ENCODE results near the gene RPRD1B. TPM values are rescaled to one million over a fixed set of nuclear protein-coding genes. Genes with fewer than 3 reads are reported as not detected.

The RPRD1B gene
- total and polyA plus RNA-seq, 5 experiments from 2014 or later, result 2.9 to 48.1 (median 4.9) TPM

DNA sequence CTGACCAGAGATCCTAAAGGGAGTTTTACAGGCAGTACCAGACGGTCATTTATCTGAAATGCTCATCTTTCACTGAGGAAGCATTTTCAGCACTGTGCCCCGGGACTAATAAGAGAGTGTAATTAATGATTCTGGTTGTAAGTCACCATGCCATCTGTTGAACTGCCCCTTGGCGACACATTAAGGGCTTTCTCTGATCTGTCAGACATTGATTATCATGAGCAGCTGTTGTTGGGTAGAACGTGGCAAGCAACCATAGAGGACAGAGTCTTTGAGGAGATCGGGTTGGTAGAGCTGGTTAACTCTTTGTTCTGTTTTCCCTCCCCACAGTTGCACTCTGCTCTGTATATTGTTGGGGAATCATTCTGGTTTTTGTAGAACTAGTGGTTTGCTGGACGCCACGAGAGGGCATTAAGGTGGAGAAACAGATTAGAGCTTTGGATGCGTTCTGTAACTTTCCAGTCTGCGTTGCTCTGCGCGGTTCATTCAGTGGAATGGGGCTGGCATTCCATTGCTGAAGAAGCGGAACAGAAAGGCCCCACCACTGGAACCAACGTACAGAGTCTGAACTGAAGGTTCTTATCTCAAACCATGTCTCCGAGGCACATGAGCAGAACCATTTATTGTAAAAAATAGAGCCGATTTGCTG is 34.3 kb downstream of the RPRD1B start:
- no peak overlapping the region for H3K27ac Mint-ChIP-seq
- H3K4me1 Mint-ChIP-seq, result peaks cover 0 to 17% (median 7%) of the 10 kb centered on the region in 4 donors
- DNase-seq, result no peak
- H3K4me3 Mint-ChIP-seq, result no peak overlapping the region
- POLR2A ChIA-PET, result interaction anchor here (0.5 kb wide), 1 partner anchor 24 kb away, joined by 3 read pairs; no protein-coding TSS in a partner anchor
- H3K27me3 Mint-ChIP-seq, result no peaks in the 10 kb centered on the region
- peaks cover 37 to 75% (median 60%) of the 10 kb centered on the region in 3 donors for H3K36me3 Mint-ChIP-seq
- no peaks in the 10 kb centered on the region for H3K9me3 Mint-ChIP-seq
- ATAC-seq, result no peak

- Mint-ChIP-seq H3K9me3 (no peaks in the 10 kb centered on the region), H3K4me1 (peaks cover 22 to 34% (median 29%) of the 10 kb centered on the region in 4 donors), H3K36me3 (peaks cover 32 to 93% (median 40%) of the 10 kb centered on the region in 3 donors), H3K27me3 (no peaks in the 10 kb centered on the region), H3K27ac (peak overlapping the region in 3 of 10 donors; percentile 43 to 77 (median 65)), H3K4me3 (no peak overlapping the region)
- POLR2A ChIA-PET, result no interaction called here
- no peak for DNase-seq
- ATAC-seq, result no peak
Observed at GRCh38 chr20:38072898-38073297, 39.4 kb downstream of the RPRD1B start.

DNA sequence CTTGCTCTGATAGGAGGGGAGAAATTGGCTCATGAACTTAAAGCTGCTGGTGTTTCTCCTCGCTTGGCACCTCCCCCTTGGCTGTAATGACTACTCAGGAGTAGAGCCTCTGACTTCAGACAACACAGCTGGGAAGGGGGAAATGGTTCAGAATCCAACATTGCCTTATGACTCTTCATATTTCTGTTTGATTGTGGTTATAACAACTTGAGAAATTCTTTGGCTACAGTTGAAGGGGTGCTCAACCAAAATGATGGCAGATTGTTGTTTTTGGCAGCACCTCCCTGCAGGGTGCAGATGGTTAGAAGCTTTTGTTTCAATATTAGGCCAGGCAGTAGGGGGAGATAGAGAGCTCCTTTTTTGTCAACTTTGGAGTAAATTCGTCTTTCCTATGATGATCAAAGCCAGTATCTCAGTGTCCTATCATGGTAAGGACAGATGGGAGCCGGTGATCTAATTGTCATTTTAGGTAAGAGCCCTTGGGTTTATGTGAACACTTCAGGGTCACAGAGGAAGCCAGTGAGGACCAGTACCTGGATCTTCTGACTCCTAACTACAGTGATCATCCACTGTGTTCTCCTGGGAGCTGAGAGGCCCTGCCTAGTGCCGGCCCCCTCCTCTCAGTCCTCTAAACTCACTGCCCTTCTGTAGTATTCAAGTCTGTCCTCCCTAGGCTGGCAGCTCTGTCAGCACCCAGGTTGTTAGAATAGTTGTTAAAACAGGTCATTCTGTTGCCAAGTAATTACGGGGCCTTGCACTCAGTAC is 39.9 kb downstream of the RPRD1B start:
- ATAC-seq (peak; percentile 50 to 57), DNase-seq (peak in 4 of 10 donors; percentile 5 to 33 (median 18))
- Mint-ChIP-seq H3K4me1 (peaks cover 22 to 34% (median 30%) of the 10 kb centered on the region in 4 donors), H3K36me3 (peaks cover 37 to 92% (median 41%) of the 10 kb centered on the region in 3 donors), H3K27me3 (no peaks in the 10 kb centered on the region), H3K4me3 (no peak overlapping the region), H3K9me3 (no peaks in the 10 kb centered on the region), H3K27ac (peak overlapping the region in 7 of 10 donors; percentile 6 to 77 (median 43))
- POLR2A ChIA-PET, result no interaction called here

GRCh38 chr20:38075161-38075998 is 41.8 kb downstream of the RPRD1B start:
- POLR2A ChIA-PET, result no interaction called here

GRCh38 chr20:38076548-38076947 is 43.0 kb downstream of the RPRD1B start:
- POLR2A ChIA-PET, result no interaction called here
- Mint-ChIP-seq H3K27ac (peak overlapping the region in 3 of 10 donors; percentile 9 to 50 (median 18)), H3K27me3 (no peaks in the 10 kb centered on the region), H3K4me3 (no peak overlapping the region), H3K36me3 (peaks cover 20 to 92% (median 33%) of the 10 kb centered on the region in 3 donors), H3K4me1 (peaks cover 32 to 54% (median 37%) of the 10 kb centered on the region in 4 donors), H3K9me3 (peaks cover 0 to 5% (median 0%) of the 10 kb centered on the region in 9 donors)
- no peak for ATAC-seq
- no peak for DNase-seq

More at GRCh38 chr20:38075161-38075998, 41.8 kb downstream of the RPRD1B start:
- Mint-ChIP-seq H3K27ac (peak overlapping the region in 4 of 10 donors; percentile 7 to 41 (median 22)), H3K4me3 (no peak overlapping the region), H3K4me1 (peaks cover 25 to 43% (median 30%) of the 10 kb centered on the region in 4 donors), H3K27me3 (no peaks in the 10 kb centered on the region), H3K9me3 (peaks cover 0 to 5% (median 0%) of the 10 kb centered on the region in 9 donors), H3K36me3 (peaks cover 30 to 92% (median 45%) of the 10 kb centered on the region in 3 donors)
- DNase-seq, result no peak
- no peak for ATAC-seq

DNA sequence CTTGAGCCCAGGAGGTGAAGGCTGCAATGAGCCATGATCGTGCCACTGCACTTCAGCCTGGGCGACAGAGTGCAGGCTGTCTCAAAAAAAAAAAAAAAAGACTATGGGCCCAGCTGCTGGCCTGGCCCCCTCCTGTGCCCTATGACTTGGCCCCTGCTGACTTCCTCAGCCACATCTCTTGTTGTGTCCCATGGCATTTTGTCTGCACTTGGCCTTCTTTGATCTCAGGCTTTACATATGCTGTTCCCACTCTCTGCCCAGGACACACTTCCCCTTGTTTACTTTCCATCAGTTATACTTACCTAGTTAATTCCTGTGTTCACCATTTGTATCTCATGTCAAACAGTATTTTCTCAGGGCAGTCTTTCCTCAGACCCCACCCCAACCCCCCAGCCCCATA is 44.5 kb downstream of the RPRD1B start:
- peaks cover 0 to 5% (median 0%) of the 10 kb centered on the region in 9 donors for H3K9me3 Mint-ChIP-seq
- POLR2A ChIA-PET, result no interaction called here
- H3K27ac Mint-ChIP-seq, result peak overlapping the region in 1 of 10 donors; percentile 27
- no peak overlapping the region for H3K4me3 Mint-ChIP-seq
- H3K27me3 Mint-ChIP-seq, result no peaks in the 10 kb centered on the region
- ATAC-seq (no peak), DNase-seq (no peak)
- H3K4me1 Mint-ChIP-seq, result peaks cover 30 to 51% (median 38%) of the 10 kb centered on the region in 4 donors
- H3K36me3 Mint-ChIP-seq, result peaks cover 20 to 91% (median 28%) of the 10 kb centered on the region in 3 donors

- Mint-ChIP-seq H3K27me3 (no peaks in the 10 kb centered on the region), H3K9me3 (peaks cover 0 to 5% (median 0%) of the 10 kb centered on the region in 9 donors), H3K27ac (no peak overlapping the region), H3K4me1 (peaks cover 21 to 39% (median 33%) of the 10 kb centered on the region in 4 donors), H3K4me3 (no peak overlapping the region), H3K36me3 (peaks cover 20 to 93% (median 32%) of the 10 kb centered on the region in 3 donors)
- POLR2A ChIA-PET, result no interaction called here
- no peak for ATAC-seq
- DNase-seq, result no peak
Observed at GRCh38 chr20:38079353-38079752, 45.8 kb downstream of the RPRD1B start.

DNA sequence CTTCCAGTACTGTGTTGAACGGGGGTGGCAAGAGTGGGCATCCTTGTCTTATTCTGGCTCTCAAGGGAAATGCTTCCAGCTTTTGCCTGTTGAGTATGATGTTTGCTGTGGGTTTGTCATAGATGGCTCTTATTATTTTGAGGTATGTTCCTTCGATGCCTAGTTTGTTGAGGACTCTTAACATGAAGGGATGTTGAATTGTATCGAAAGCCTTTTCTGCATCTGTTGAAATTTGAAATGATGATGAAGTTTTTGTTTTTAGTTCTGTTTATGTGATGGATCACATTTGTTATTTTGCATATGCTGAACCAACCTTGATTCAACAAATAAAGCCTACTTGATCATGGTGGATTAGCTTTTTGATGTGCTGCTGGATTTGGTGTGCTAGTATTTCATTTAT is 48.0 kb downstream of the RPRD1B start:
- H3K36me3 Mint-ChIP-seq, result peaks cover 20 to 95% (median 34%) of the 10 kb centered on the region in 3 donors
- POLR2A ChIA-PET, result interaction anchor here (0.6 kb wide), 1 partner anchor 33 kb away, joined by 6 read pairs; no protein-coding TSS in a partner anchor
- peaks cover 21 to 31% (median 27%) of the 10 kb centered on the region in 4 donors for H3K4me1 Mint-ChIP-seq
- peak overlapping the region in 4 of 10 donors; percentile 3 to 65 (median 32) for H3K27ac Mint-ChIP-seq
- no peak for DNase-seq
- H3K27me3 Mint-ChIP-seq, result no peaks in the 10 kb centered on the region
- H3K9me3 Mint-ChIP-seq, result peaks cover 0 to 5% (median 0%) of the 10 kb centered on the region in 9 donors
- H3K4me3 Mint-ChIP-seq, result no peak overlapping the region
- ATAC-seq, result no peak

DNA sequence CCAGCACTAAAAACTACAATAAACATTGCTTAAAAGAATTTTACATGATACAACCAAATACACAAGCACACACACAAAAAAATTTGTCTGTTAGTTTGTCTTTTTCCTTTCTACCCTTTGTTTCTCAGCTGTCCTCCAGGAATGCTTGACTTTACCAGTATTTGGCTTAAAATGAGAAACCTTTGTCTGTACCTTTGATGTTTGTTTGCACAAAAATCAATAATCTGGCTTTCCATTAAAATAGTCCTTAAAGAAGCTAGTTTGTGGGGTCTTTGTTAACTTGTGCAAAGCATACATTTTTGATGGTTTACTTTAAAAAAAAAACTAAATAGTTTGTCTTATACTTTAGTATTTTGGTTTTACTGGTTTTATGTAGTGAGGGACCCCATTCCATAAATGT is 49.3 kb downstream of the RPRD1B start:
- H3K4me3 Mint-ChIP-seq, result no peak overlapping the region
- H3K27ac Mint-ChIP-seq, result no peak overlapping the region
- H3K36me3 Mint-ChIP-seq, result peaks cover 13 to 97% (median 38%) of the 10 kb centered on the region in 3 donors
- peaks cover 0 to 5% (median 0%) of the 10 kb centered on the region in 9 donors for H3K9me3 Mint-ChIP-seq
- no peak for DNase-seq
- peaks cover 17 to 25% (median 23%) of the 10 kb centered on the region in 4 donors for H3K4me1 Mint-ChIP-seq
- POLR2A ChIA-PET, result no interaction called here
- no peaks in the 10 kb centered on the region for H3K27me3 Mint-ChIP-seq
- ATAC-seq, result no peak

DNA sequence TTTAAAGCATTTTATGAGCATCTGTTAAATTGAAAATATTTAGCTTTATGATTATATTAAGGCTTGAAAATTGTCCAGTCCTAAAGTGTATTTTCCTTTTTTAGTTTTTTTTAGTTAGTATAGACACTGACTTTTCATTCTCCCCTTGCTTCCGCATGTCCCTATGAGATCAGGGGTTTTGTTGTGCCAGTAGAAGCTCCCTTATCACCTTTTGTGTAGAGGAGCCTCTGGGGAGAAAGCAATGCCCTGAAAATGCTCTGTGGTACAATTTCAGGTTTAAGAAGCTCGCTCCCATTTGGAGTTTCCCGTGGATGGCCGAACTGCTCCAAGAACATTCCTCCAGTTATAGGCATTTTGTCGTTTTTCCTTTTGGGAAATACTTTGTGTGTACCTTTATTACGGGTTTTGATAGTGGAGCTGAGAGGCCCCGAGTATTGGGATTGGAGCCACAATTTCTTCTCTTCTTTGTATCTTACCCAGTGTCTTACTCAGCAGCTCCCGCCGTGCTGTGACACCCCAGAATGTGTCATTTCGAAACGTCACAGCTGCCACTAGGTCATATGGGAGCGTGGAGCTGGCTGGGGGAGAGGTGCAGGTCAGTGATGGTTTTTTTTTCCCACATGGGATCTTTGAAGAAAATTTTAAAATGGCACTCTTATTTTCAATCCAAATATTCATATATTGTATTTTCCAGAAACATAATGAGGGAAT is 49.9 kb downstream of the RPRD1B start:
- peaks cover 14 to 25% (median 23%) of the 10 kb centered on the region in 4 donors for H3K4me1 Mint-ChIP-seq
- no peak for DNase-seq
- POLR2A ChIA-PET, result no interaction called here
- peaks cover 0 to 5% (median 0%) of the 10 kb centered on the region in 9 donors for H3K9me3 Mint-ChIP-seq
- no peaks in the 10 kb centered on the region for H3K27me3 Mint-ChIP-seq
- peaks cover 8 to 97% (median 39%) of the 10 kb centered on the region in 3 donors for H3K36me3 Mint-ChIP-seq
- no peak for ATAC-seq
- peak overlapping the region in 1 of 10 donors; percentile 15 for H3K27ac Mint-ChIP-seq
- H3K4me3 Mint-ChIP-seq, result no peak overlapping the region

DNA sequence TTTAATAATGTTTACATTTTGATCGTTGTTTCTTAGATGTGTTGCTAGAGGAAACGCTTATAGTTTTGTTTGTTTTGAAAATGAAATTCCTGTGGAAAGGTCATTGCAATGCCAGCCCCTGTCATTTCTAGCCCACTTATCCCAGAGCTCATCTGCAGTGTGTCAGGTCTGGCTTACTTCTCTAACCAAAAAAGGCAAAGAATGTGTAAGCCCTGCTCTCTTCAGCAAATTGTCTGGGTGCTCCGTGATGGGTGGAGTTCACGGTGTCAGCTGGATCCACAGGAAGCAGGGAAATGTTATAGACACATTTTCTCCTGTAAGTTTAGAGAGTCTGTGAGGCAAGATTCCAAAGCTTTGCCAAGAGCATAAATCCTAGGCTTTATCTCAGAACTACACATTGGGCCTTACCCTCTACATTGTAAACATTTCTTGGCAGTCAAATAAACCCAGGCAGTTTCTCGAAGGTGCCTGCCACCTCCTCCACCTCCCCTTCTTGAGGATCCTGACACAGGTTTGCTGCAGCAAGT is 50.9 kb downstream of the RPRD1B start:
- ATAC-seq, result no peak
- Mint-ChIP-seq H3K27me3 (no peaks in the 10 kb centered on the region), H3K4me1 (peaks cover 12 to 27% (median 23%) of the 10 kb centered on the region in 4 donors), H3K36me3 (peaks cover 3 to 97% (median 33%) of the 10 kb centered on the region in 3 donors), H3K27ac (peak overlapping the region in 1 of 10 donors; percentile 44), H3K4me3 (no peak overlapping the region), H3K9me3 (peaks cover 0 to 1% (median 0%) of the 10 kb centered on the region in 9 donors)
- POLR2A ChIA-PET, result no interaction called here
- DNase-seq, result no peak
